HG02588 (cell line): Measurements from ENCODE around the gene SEMA5A.

Experiments used
- ATAC-seq: cut with Tn5 transposase; IDR thresholded peaks from one replicate; pipeline ENCODE4 v1.9.1; 2021; ENCODE audit warnings: mild to moderate bottlenecking, moderate library complexity; ENCODE audit not compliant: unreplicated experiment

The SEMA5A gene

GRCh38 chr5:9241479-9242305 lies 304.2 kb downstream of the SEMA5A start:
- ATAC-seq, result no peak

- no peak for ATAC-seq
Observed at GRCh38 chr5:9240431-9240830, 305.4 kb downstream of the SEMA5A start.

- ATAC-seq, result no peak
Observed at GRCh38 chr5:9239626-9240025, 306.2 kb downstream of the SEMA5A start.

GRCh38 chr5:9239071-9239470 lies 306.8 kb downstream of the SEMA5A start:
- ATAC-seq, result no peak

- ATAC-seq, result no peak
Observed at GRCh38 chr5:9233712-9234111, 312.2 kb downstream of the SEMA5A start.

- no peak for ATAC-seq
Observed at GRCh38 chr5:9233035-9233434, 312.8 kb downstream of the SEMA5A start.

GRCh38 chr5:9231842-9232241 lies 314.0 kb downstream of the SEMA5A start:
- no peak for ATAC-seq

GRCh38 chr5:9230355-9230754 lies 315.5 kb downstream of the SEMA5A start:
- no peak for ATAC-seq

GRCh38 chr5:9226016-9226536 lies 319.8 kb downstream of the SEMA5A start:
- no peak for ATAC-seq

- ATAC-seq, result no peak
Observed at GRCh38 chr5:9222054-9222976, 323.6 kb downstream of the SEMA5A start.

GRCh38 chr5:9218358-9218757 lies 327.5 kb downstream of the SEMA5A start:
- no peak for ATAC-seq

GRCh38 chr5:9212605-9213004 lies 333.3 kb downstream of the SEMA5A start:
- ATAC-seq, result no peak

- no peak for ATAC-seq
Observed at GRCh38 chr5:9209846-9210492, 335.9 kb downstream of the SEMA5A start.

GRCh38 chr5:9207817-9208418 lies 338.0 kb downstream of the SEMA5A start:
- peak; percentile 80 for ATAC-seq

GRCh38 chr5:9202636-9203035 lies 343.2 kb downstream of the SEMA5A start:
- ATAC-seq, result no peak

GRCh38 chr5:9201761-9202160 lies 344.1 kb downstream of the SEMA5A start:
- ATAC-seq, result no peak

- ATAC-seq, result no peak
Observed at GRCh38 chr5:9201011-9201410, 344.9 kb downstream of the SEMA5A start.

GRCh38 chr5:9198394-9198793 lies 347.5 kb downstream of the SEMA5A start:
- ATAC-seq, result no peak

- peak; percentile 95 for ATAC-seq
Observed at GRCh38 chr5:9197881-9198260, 348.0 kb downstream of the SEMA5A start.

- ATAC-seq, result no peak
Observed at GRCh38 chr5:9196403-9197227, 349.3 kb downstream of the SEMA5A start.
